WTC11 (cell line): ENCODE measurements around the gene TAPBPL. TPM values are rescaled to one million over a fixed set of nuclear protein-coding genes. Genes with fewer than 3 reads are reported as not detected.

Source experiments
- ATAC-seq: fragments of 200-7000 bp; cut with Tn5 transposase; 2 replicates; pipeline ENCODE4 v1.10.0; 2021; ENCODE audit warnings: mild to moderate bottlenecking, moderate library complexity
- Bru-seq: library from RNA; stranded (reverse); fragments of 400-500 nt; gene quantifications from one replicate; lab custom pipeline; 2021; lab: Mats Ljungman, UMichigan
- CTCF ChIA-PET: fragments of 300-600 bp; sonication (Branson Sonifier 250); formaldehyde crosslinking; loops from one replicate; lab custom pipeline; 2021; ENCODE audit warnings: antibody characterized with exemption; lab: Charles Lee
- POLR2A ChIA-PET: fragments of 350-600 bp; sonication (Branson Sonifier 250); formaldehyde crosslinking; loops from one replicate; lab custom pipeline; 2021; ENCODE audit warnings: antibody characterized with exemption; lab: Charles Lee
- DNase-seq: peaks from one replicate; pipeline ENCODE4 v3.0.0; 2021; ENCODE audit warnings: low spot score
- H3K27ac Mint-ChIP-seq: 2 replicates; pipeline ENCODE4 v1.8.0; 2021; ENCODE audit warnings: mixed read lengths
- H3K27me3 Mint-ChIP-seq: 2 replicates; pipeline ENCODE4 v1.8.0; 2021; ENCODE audit warnings: low read depth, mild to moderate bottlenecking, moderate library complexity, mixed read lengths
- H3K36me3 Mint-ChIP-seq: 2 replicates; pipeline ENCODE4 v1.8.0; 2021; ENCODE audit warnings: mixed read lengths
- H3K4me1 Mint-ChIP-seq: 2 replicates; pipeline ENCODE4 v1.8.0; 2022; ENCODE audit warnings: mixed read lengths
- H3K4me3 Mint-ChIP-seq: 2 replicates; pipeline ENCODE4 v1.8.0; 2021; ENCODE audit warnings: mild to moderate bottlenecking, moderate library complexity, mixed read lengths
- H3K9me3 Mint-ChIP-seq: 2 replicates; pipeline ENCODE4 v1.8.0; 2021; ENCODE audit warnings: mixed read lengths
- ATF3 ChIP-seq: sonication (generic); formaldehyde crosslinking; conservative IDR thresholded peaks from 2 replicates; pipeline ENCODE4 v1.8.1; 2022; ENCODE audit warnings: mild to moderate bottlenecking, missing genetic modification reagents
- ATF6 ChIP-seq: sonication (generic); formaldehyde crosslinking; IDR thresholded peaks from 2 replicates; pipeline ENCODE4 v1.8.1; 2023; ENCODE audit warnings: mild to moderate bottlenecking, missing genetic modification reagents
- CBFB ChIP-seq: sonication (generic); formaldehyde crosslinking; IDR thresholded peaks from 2 replicates; pipeline ENCODE4 v1.8.1; 2022; ENCODE audit warnings: mild to moderate bottlenecking, low read depth, missing genetic modification reagents
- E2F4 ChIP-seq: sonication (generic); formaldehyde crosslinking; IDR thresholded peaks from 2 replicates; pipeline ENCODE4 v1.8.1; 2022; ENCODE audit warnings: low read depth, mild to moderate bottlenecking, moderate library complexity, missing genetic modification reagents, borderline replicate concordance
- E2F5 ChIP-seq: sonication (generic); formaldehyde crosslinking; IDR thresholded peaks from 2 replicates; pipeline ENCODE4 v1.8.1; 2022; ENCODE audit warnings: mild to moderate bottlenecking, moderate library complexity, missing genetic modification reagents
- ERG ChIP-seq: fragments of 250-450 bp; sonication (Bioruptor Pico); IDR thresholded peaks from 2 replicates; pipeline ENCODE4 v1.8.0; 2021; ENCODE audit warnings: mild to moderate bottlenecking
- ESRRA ChIP-seq: sonication (generic); formaldehyde crosslinking; IDR thresholded peaks from 2 replicates; pipeline ENCODE4 v1.8.1; 2022; ENCODE audit warnings: mild to moderate bottlenecking, missing genetic modification reagents, borderline replicate concordance
- FOXP1 ChIP-seq: sonication (generic); formaldehyde crosslinking; IDR thresholded peaks from 2 replicates; pipeline ENCODE4 v1.8.0; 2022; ENCODE audit warnings: missing genetic modification reagents, mild to moderate bottlenecking, moderate library complexity, borderline replicate concordance
- IRF1 ChIP-seq: sonication (generic); formaldehyde crosslinking; IDR thresholded peaks from 2 replicates; pipeline ENCODE4 v1.8.0; 2023; ENCODE audit warnings: missing genetic modification reagents
- NFATC4 ChIP-seq: fragments of 250-450 bp; sonication (Bioruptor Pico); IDR thresholded peaks from 2 replicates; pipeline ENCODE4 v1.9.0; 2021; ENCODE audit warnings: mild to moderate bottlenecking
- PRDM15 ChIP-seq: sonication (generic); formaldehyde crosslinking; IDR thresholded peaks from 2 replicates; pipeline ENCODE4 v1.8.0; 2022; ENCODE audit warnings: missing genetic modification reagents
- SMAD3 ChIP-seq: sonication (generic); formaldehyde crosslinking; IDR thresholded peaks from 2 replicates; pipeline ENCODE4 v1.8.0; 2022; ENCODE audit warnings: missing genetic modification reagents, mild to moderate bottlenecking, borderline replicate concordance
- SMAD4 ChIP-seq: sonication (generic); formaldehyde crosslinking; IDR thresholded peaks from 2 replicates; pipeline ENCODE4 v1.8.0; 2022; ENCODE audit warnings: mild to moderate bottlenecking, missing genetic modification reagents
- SP1 ChIP-seq: sonication (generic); formaldehyde crosslinking; conservative IDR thresholded peaks from 2 replicates; pipeline ENCODE4 v1.8.1; 2022; ENCODE audit warnings: missing genetic modification reagents
- TEAD1 ChIP-seq: sonication (generic); formaldehyde crosslinking; IDR thresholded peaks from 2 replicates; pipeline ENCODE4 v1.8.0; 2022; ENCODE audit warnings: mild to moderate bottlenecking, missing genetic modification reagents
- ZBTB21 ChIP-seq: sonication (generic); formaldehyde crosslinking; IDR thresholded peaks from 2 replicates; pipeline ENCODE4 v1.8.1; 2023; ENCODE audit warnings: mild to moderate bottlenecking, missing genetic modification reagents, borderline replicate concordance
- ZNF138 ChIP-seq: sonication (generic); formaldehyde crosslinking; conservative IDR thresholded peaks from 2 replicates; pipeline ENCODE4 v1.8.1; 2022; ENCODE audit warnings: mild to moderate bottlenecking, moderate library complexity, missing genetic modification reagents
- ZNF281 ChIP-seq: sonication (generic); formaldehyde crosslinking; IDR thresholded peaks from 2 replicates; pipeline ENCODE4 v1.8.0; 2023; ENCODE audit warnings: mild to moderate bottlenecking, missing genetic modification reagents
- ZNF396 ChIP-seq: fragments of 250-450 bp; sonication (Bioruptor Pico); IDR thresholded peaks from 2 replicates; pipeline ENCODE4 v1.8.0; 2021; ENCODE audit warnings: mild to moderate bottlenecking, moderate library complexity, borderline replicate concordance
- long read RNA-seq, 3 experiments: library from RNA in 1 of 3; library from capped mRNA in 1 of 3; library from polyadenylated mRNA in 1 of 3; unstranded in 2 of 3; stranded (forward) in 1 of 3; transcript quantifications; one replicate each; pipeline ENCODE4 v2.0.0, GENCODE V29; 2021
- total RNA-seq: library from RNA; stranded (reverse); gene quantifications from 3 replicates; pipeline ENCODE4 v1.2.3, GENCODE V29; 2021

Gene TAPBPL
- total RNA-seq = 0.98 to 1.3 TPM (median 1.1 TPM) in 3 replicates
- percentile 19 among the genes with signal in this experiment for Bru-seq, nascent RNA
- long read RNA-seq, experiment 1, partial matches to known transcripts = 0 of 1 reads
- long read RNA-seq, experiment 1, other reads (novel, unspliced or antisense) = 0 of 1 reads
- long read RNA-seq, experiment 2 = 0 reads
- long read RNA-seq, experiment 3, partial matches to known transcripts = 0 of 1 reads
- long read RNA-seq, experiment 3, other reads (novel, unspliced or antisense) = 0 of 1 reads

GRCh38 chr12:6451348-6452244 lies at the start of gene TAPBPL:
Gene TAPBPL, plus strand, starts transcription at chr12:6452042. Its CDS starts 207 bp downstream, at chr12:6452249.
- H3K36me3 Mint-ChIP-seq = no peaks in the 10 kb centered on the region
- ATAC-seq (peak; percentile 50), DNase-seq (peak; percentile 54)
- H3K27ac Mint-ChIP-seq = peak within 1 kb of the TSS; percentile 92
- ChIA-PET POLR2A (interaction anchor here (0.9 to 2.3 kb wide), 5 partner anchors 17 to 115 kb away, joined by 3 to 16 read pairs (median 9); partner anchors contain the start of genes MRPL51, SCNN1A and VAMP1), CTCF (interaction anchor here (0.8 to 3.9 kb wide), 8 partner anchors 14 to 463 kb away, joined by 3 to 39 read pairs (median 6); partner anchors contain the start of gene VAMP1)
- H3K4me1 Mint-ChIP-seq = peaks cover 39% of the 10 kb centered on the region
- H3K27me3 Mint-ChIP-seq = no peaks in the 10 kb centered on the region
- H3K9me3 Mint-ChIP-seq = no peaks in the 10 kb centered on the region
- peak within 1 kb of the TSS; percentile 51 for H3K4me3 Mint-ChIP-seq
- TF ChIP-seq CBFB (CRISPR knock-in tag) (no peak), ERG (CRISPR knock-in tag) (no peak), ZBTB21 (CRISPR knock-in tag) (no peak; the same call in 1 of the 2 replicates), ZNF396 (CRISPR knock-in tag) (no peak), IRF1 (CRISPR knock-in tag) (no peak), NFATC4 (CRISPR knock-in tag) (no peak), E2F5 (CRISPR knock-in tag) (no peak), SMAD4 (no peak), SMAD3 (no peak), ESRRA (no peak), PRDM15 (CRISPR knock-in tag) (peak; percentile 82), ATF6 (CRISPR knock-in tag) (no peak), FOXP1 (CRISPR knock-in tag) (no peak), SP1 (CRISPR knock-in tag) (peak; percentile 52; the same call in 1 of the 2 replicates), ZNF281 (CRISPR knock-in tag) (0 out of 2 replicates have a peak, but pooled peaks have one; percentile 43), TEAD1 (no peak), ATF3 (no peak), E2F4 (no peak), ZNF138 (no peak)
